GM12801 (cell line): ENCODE measurements around the gene ZNF512B.

Source experiments
- TF ChIP-seq, protein P1 (sequence below): IDR thresholded peaks from one replicate; pipeline ENCODE4 v1.5.1; 2011; ENCODE audit warnings: control low read depth; ENCODE audit not compliant: insufficient read length; ENCODE audit errors: extremely low read depth

The ZNF512B gene

GRCh38 chr20:63951398-63952209, 18.1 kb downstream of the ZNF512B start:
- TF ChIP-seq, protein P1, sequence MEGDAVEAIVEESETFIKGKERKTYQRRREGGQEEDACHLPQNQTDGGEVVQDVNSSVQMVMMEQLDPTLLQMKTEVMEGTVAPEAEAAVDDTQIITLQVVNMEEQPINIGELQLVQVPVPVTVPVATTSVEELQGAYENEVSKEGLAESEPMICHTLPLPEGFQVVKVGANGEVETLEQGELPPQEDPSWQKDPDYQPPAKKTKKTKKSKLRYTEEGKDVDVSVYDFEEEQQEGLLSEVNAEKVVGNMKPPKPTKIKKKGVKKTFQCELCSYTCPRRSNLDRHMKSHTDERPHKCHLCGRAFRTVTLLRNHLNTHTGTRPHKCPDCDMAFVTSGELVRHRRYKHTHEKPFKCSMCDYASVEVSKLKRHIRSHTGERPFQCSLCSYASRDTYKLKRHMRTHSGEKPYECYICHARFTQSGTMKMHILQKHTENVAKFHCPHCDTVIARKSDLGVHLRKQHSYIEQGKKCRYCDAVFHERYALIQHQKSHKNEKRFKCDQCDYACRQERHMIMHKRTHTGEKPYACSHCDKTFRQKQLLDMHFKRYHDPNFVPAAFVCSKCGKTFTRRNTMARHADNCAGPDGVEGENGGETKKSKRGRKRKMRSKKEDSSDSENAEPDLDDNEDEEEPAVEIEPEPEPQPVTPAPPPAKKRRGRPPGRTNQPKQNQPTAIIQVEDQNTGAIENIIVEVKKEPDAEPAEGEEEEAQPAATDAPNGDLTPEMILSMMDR, result no peak

GRCh38 chr20:63950701-63951397, 18.9 kb downstream of the ZNF512B start:
- TF ChIP-seq, protein P1, result no peak

GRCh38 chr20:63947638-63948456, 21.9 kb downstream of the ZNF512B start:
- TF ChIP-seq, protein P1, result no peak

- TF ChIP-seq, protein P1, result no peak
Observed at GRCh38 chr20:63946986-63947637, 22.6 kb downstream of the ZNF512B start.

- TF ChIP-seq, protein P1, result no peak
Observed at GRCh38 chr20:63945921-63946920, 23.5 kb downstream of the ZNF512B start.

DNA sequence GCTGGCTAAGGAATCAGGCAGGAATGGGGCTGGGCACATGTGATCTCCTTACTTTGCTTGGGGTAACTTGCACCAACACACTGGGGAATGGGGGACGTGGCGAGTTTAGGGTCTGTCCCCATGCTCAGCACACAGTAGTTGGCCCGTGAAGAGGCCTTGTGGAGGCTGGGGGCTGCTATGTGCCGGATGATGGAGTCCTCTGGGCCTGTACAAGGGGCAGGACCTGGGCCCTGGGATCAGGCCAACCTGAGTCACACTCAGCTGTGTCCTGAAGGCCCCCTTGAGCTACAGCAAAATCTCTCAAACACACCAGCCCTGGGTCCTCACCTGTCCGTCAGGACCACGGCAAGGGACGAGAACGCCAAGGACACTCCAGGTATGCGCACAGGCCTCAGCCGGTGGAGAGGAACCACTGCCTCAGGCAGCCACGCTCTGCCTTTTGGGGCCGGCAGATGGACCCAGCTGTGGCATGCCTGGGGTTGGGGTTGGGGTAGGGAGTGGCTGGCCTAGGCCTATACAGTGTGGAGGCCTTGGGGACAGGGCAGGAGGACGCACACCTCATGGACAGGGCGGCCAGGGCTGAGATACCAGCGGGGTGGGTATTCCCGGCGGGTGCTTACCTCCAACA, 24.6 kb downstream of the ZNF512B start:
- TF ChIP-seq, protein P1, result no peak
